ENCODE results near the gene INO80. TPM values are rescaled to one million over a fixed set of nuclear protein-coding genes. Genes with fewer than 3 reads are reported as not detected.
"Not testable (repeated sequence)": the region's sequence is repeated elsewhere in the genome, so short reads cannot be mapped to it uniquely, and the experiment has no call there.

INO80 gene
- total RNA-seq, 1 experiment from 2014 or later = 33.8 TPM

DNA sequence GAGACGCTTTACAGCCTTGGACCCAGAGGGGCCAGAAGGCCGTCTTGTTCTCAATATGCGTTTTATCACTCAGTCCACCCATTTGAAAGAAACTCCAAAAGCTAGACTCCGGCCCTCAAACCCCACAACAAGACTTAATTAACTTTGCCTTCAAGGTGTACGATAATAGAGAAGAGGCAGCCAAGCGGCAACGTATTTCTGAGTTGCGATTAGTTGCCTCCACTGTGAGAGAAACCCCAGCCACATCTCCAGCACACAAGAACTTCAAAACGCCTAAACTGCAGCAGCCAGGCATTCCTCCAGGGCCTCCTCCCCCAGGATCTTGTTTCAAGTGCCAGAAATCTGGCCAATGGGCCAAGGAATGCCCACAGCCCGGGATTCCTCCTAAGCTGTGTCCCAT is 17.4 kb upstream of the INO80 start:
- intact Hi-C loops (cut with micrococcal nuclease) = no loop called here
- POLR2A ChIA-PET = no interaction called here
- H3K36me3 Mint-ChIP-seq (ENCODE audit: insufficient read depth, unreplicated experiment) = peaks cover 1% of the 10 kb centered on the region
- no peak overlapping the region for H3K27ac Mint-ChIP-seq (ENCODE audit: low read depth, unreplicated experiment)
- TF ChIP-seq, protein P1, sequence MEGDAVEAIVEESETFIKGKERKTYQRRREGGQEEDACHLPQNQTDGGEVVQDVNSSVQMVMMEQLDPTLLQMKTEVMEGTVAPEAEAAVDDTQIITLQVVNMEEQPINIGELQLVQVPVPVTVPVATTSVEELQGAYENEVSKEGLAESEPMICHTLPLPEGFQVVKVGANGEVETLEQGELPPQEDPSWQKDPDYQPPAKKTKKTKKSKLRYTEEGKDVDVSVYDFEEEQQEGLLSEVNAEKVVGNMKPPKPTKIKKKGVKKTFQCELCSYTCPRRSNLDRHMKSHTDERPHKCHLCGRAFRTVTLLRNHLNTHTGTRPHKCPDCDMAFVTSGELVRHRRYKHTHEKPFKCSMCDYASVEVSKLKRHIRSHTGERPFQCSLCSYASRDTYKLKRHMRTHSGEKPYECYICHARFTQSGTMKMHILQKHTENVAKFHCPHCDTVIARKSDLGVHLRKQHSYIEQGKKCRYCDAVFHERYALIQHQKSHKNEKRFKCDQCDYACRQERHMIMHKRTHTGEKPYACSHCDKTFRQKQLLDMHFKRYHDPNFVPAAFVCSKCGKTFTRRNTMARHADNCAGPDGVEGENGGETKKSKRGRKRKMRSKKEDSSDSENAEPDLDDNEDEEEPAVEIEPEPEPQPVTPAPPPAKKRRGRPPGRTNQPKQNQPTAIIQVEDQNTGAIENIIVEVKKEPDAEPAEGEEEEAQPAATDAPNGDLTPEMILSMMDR (IDR thresholded peaks at IDR 0.05; ENCODE audit: unreplicated experiment) = no peak
- BruUV-seq (replicated peaks) = no TSS peak
- CTCF ChIA-PET = no interaction called here
- H3K4me3 Mint-ChIP-seq (ENCODE audit: unreplicated experiment) = no peak overlapping the region
- no peaks in the 10 kb centered on the region for H3K9me3 Mint-ChIP-seq (ENCODE audit: unreplicated experiment)
- H3K4me1 Mint-ChIP-seq (ENCODE audit: insufficient read depth, unreplicated experiment) = no peaks in the 10 kb centered on the region
- peaks cover 11% of the 10 kb centered on the region for H3K27me3 Mint-ChIP-seq (ENCODE audit: insufficient read depth, unreplicated experiment)
- no peak for DNase-seq (ENCODE audit: unreplicated experiment)

DNA sequence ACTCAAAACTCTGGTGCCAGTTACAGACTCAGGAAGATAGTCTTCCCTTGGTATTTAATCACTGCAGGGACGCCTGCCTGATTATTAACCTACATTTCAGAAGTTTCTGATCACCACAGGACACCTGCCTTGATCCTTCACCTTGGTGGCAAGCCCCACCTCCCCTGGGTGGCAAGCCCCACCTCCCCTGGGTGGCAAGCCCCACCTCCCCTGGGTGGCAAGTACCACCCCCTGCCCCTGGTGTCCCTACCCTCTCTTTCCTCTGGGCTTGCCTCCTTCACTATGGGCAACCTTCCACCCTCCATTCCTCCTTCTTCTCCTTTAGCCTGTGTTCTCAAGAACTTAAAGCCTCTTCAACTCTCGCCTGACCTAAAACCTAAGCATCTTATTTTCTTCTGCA is 16.0 kb upstream of the INO80 start:
- H3K9me3 Mint-ChIP-seq (ENCODE audit: unreplicated experiment); H3K27ac Mint-ChIP-seq (ENCODE audit: low read depth, unreplicated experiment); DNase-seq (ENCODE audit: unreplicated experiment); H3K4me3 Mint-ChIP-seq (ENCODE audit: unreplicated experiment); CTCF ChIA-PET; intact Hi-C loops (cut with micrococcal nuclease); H3K36me3 Mint-ChIP-seq (ENCODE audit: insufficient read depth, unreplicated experiment); H3K4me1 Mint-ChIP-seq (ENCODE audit: insufficient read depth, unreplicated experiment); POLR2A ChIA-PET; BruUV-seq (replicated peaks): not testable (repeated sequence)
- peaks cover 11% of the 10 kb centered on the region for H3K27me3 Mint-ChIP-seq (ENCODE audit: insufficient read depth, unreplicated experiment)

DNA sequence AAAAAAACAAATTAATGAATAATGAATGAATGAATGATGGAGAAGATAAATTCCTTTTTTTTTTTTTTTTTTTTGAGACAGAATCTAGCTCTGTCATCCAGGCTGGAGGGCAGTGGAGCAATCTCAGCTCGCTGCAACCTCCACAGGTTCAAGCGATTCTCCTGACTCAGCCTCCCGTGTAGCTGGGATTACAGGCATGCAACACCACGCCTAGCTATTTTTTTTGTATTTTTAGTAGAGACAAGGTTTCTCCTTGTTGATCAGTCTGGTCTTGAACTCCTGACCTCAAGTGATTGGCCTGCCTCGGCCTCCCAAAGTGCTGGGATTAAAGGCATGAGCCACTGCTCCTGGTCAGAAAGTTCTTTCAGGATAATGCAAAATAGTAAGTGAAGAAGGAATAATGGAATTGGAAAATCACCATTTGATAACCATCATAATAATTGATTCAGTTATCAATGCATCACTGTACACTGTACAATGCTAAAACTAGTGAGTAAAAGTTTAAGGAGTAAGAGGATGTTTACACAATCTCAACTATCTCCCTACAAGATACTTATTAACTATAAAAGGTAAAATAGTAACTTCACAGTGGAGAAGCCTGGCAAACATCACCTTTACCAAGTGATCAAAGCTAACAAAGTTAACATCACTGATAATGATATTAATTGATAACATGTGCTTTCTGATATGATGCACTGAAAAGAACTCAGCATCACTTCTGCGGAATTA is 12.3 kb upstream of the INO80 start:
- intact Hi-C loops (cut with micrococcal nuclease) = no loop called here
- Mint-ChIP-seq H3K4me1 (ENCODE audit: insufficient read depth, unreplicated experiment) (no peaks in the 10 kb centered on the region), H3K27me3 (ENCODE audit: insufficient read depth, unreplicated experiment) (peaks cover 11% of the 10 kb centered on the region), H3K4me3 (ENCODE audit: unreplicated experiment) (no peak overlapping the region), H3K27ac (ENCODE audit: low read depth, unreplicated experiment) (no peak overlapping the region), H3K9me3 (ENCODE audit: unreplicated experiment) (no peaks in the 10 kb centered on the region), H3K36me3 (ENCODE audit: insufficient read depth, unreplicated experiment) (peaks cover 5% of the 10 kb centered on the region)
- ChIA-PET CTCF (no interaction called here), POLR2A (interaction anchor here (1.3 kb wide), 1 partner anchor 12 kb away, joined by 8 read pairs; the partner anchor contains the start of gene INO80)
- TF ChIP-seq, protein P1 (IDR thresholded peaks at IDR 0.05; ENCODE audit: unreplicated experiment) = no peak
- DNase-seq (ENCODE audit: unreplicated experiment) = no peak
- no TSS peak for BruUV-seq (replicated peaks)

DNA sequence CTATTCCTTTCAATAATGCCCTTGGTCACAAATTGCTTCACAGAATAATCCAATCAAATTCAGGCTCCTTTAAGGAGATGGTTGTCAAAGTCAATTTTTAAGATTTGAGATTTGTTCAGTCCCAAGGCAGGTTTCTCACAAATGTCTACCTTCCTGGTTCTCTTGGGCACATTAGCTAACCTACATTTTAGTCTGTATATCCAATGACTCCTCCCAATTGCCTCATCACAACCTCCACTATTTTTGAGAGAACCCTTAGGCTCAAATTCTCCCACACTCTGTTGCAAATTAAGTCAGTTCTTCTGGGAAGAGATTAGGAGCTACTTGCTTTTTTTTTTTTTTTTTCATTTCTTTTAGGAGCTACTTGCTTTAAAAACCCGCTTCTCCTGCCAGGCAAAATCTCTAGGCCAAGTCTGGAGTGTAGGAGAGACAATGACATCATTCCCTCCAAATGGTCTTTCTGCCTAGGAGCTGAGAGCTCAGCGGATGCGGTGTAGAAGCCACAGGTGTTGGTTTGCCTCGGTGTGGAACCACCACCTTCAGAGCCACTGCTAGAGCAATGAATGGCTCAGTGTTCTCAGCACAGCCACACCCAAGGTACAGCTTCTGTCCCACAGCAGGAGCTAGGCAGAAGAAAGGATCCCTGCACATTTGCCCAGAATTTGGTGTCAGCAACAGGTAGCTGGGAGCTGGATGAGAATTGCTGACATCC is 10.0 kb upstream of the INO80 start:
- no peaks in the 10 kb centered on the region for H3K4me1 Mint-ChIP-seq (ENCODE audit: insufficient read depth, unreplicated experiment)
- H3K27me3 Mint-ChIP-seq (ENCODE audit: insufficient read depth, unreplicated experiment) = no peaks in the 10 kb centered on the region
- no peak for DNase-seq (ENCODE audit: unreplicated experiment)
- no TSS peak for BruUV-seq (replicated peaks)
- H3K27ac Mint-ChIP-seq (ENCODE audit: low read depth, unreplicated experiment) = no peak overlapping the region
- ChIA-PET POLR2A (interaction anchor here (0.9 to 1.5 kb wide), 2 partner anchors 9 to 11 kb away, joined by 3 to 10 read pairs; partner anchors contain the start of gene INO80), CTCF (interaction anchor here (0.6 kb wide), 1 partner anchor 42 kb away, joined by 5 read pairs; no protein-coding TSS in a partner anchor)
- intact Hi-C loops (cut with micrococcal nuclease) = no loop called here
- H3K9me3 Mint-ChIP-seq (ENCODE audit: unreplicated experiment) = no peaks in the 10 kb centered on the region
- no peak overlapping the region for H3K4me3 Mint-ChIP-seq (ENCODE audit: unreplicated experiment)
- H3K36me3 Mint-ChIP-seq (ENCODE audit: insufficient read depth, unreplicated experiment) = peaks cover 5% of the 10 kb centered on the region
- TF ChIP-seq, protein P1 (IDR thresholded peaks at IDR 0.05; ENCODE audit: unreplicated experiment) = no peak

Measured in MCF 10A (cell line).